ENCODE results near the gene PLCH2.

PLCH2 gene

GRCh38 chr1:2452201-2452931 lies 23.7 kb upstream of the PLCH2 start:
- TF ChIP-seq YY1 (IDR thresholded peaks at IDR 0.05; ENCODE audit: low read depth) (no peak), TAF1 (IDR thresholded peaks at IDR 0.05; ENCODE audit: low read depth) (no peak), ZBTB7A (IDR thresholded peaks at IDR 0.05; ENCODE audit: low read depth) (no peak), NFIC (IDR thresholded peaks at IDR 0.05) (no peak), EP300 (IDR thresholded peaks at IDR 0.05; ENCODE audit: borderline replicate concordance) (no peak), TCF12 (IDR thresholded peaks at IDR 0.05; ENCODE audit: low read depth) (no peak), TEAD4 (IDR thresholded peaks at IDR 0.05) (no peak), USF1 (IDR thresholded peaks at IDR 0.05) (no peak), FOXM1 (IDR thresholded peaks at IDR 0.05; ENCODE audit: borderline replicate concordance, low read depth) (no peak), CEBPB (IDR thresholded peaks at IDR 0.05) (no peak), RAD21 (IDR thresholded peaks at IDR 0.05; ENCODE audit: low read depth) (no peak)
- TF ChIP-seq, protein P1, sequence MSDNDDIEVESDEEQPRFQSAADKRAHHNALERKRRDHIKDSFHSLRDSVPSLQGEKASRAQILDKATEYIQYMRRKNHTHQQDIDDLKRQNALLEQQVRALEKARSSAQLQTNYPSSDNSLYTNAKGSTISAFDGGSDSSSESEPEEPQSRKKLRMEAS (IDR thresholded peaks at IDR 0.05): no peak
- TF ChIP-seq, protein P2, sequence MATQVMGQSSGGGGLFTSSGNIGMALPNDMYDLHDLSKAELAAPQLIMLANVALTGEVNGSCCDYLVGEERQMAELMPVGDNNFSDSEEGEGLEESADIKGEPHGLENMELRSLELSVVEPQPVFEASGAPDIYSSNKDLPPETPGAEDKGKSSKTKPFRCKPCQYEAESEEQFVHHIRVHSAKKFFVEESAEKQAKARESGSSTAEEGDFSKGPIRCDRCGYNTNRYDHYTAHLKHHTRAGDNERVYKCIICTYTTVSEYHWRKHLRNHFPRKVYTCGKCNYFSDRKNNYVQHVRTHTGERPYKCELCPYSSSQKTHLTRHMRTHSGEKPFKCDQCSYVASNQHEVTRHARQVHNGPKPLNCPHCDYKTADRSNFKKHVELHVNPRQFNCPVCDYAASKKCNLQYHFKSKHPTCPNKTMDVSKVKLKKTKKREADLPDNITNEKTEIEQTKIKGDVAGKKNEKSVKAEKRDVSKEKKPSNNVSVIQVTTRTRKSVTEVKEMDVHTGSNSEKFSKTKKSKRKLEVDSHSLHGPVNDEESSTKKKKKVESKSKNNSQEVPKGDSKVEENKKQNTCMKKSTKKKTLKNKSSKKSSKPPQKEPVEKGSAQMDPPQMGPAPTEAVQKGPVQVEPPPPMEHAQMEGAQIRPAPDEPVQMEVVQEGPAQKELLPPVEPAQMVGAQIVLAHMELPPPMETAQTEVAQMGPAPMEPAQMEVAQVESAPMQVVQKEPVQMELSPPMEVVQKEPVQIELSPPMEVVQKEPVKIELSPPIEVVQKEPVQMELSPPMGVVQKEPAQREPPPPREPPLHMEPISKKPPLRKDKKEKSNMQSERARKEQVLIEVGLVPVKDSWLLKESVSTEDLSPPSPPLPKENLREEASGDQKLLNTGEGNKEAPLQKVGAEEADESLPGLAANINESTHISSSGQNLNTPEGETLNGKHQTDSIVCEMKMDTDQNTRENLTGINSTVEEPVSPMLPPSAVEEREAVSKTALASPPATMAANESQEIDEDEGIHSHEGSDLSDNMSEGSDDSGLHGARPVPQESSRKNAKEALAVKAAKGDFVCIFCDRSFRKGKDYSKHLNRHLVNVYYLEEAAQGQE (IDR thresholded peaks at IDR 0.05; ENCODE audit: low read depth): no peak

DNA sequence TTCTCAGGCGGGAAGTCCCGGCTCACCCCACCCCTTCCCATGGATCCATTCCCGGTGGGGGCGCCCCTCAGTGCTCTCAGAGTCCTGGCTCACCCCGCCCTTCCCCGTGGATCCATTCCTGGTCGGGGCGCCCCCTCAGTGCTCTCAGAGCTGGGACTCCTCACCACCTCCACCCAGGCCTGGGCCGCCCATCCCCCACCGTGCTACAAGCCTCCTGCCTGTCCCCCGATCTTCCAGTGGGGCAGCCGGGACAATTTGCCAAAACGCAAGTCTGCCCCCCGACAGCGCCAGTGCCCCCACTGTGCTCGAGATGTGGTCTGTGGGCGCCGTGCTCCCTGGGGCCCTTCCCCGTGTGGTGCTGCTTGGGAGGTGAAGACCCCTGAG lies 23.2 kb upstream of the PLCH2 start:
- no peak for TF ChIP-seq ZBTB7A (IDR thresholded peaks at IDR 0.05; ENCODE audit: low read depth)

DNA sequence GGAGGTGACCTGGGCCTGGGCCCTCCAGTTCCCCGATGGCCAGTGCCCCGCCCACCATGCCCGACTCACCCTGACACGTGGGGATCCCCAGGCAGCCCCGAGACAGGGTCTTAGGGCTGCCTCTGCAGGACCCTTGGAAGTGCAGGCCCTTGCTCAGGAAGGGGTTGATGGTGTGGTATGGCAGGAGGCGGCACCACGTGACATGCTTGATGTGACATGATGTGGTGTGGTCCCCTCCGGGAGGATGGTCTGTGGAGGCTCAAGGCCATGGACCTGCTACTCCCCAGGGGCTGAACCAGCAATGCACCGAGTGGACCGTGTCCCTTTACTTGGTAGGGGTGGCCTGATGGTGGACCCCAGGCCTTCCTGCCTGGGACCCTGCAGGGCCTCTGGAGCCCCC lies 21.9 kb upstream of the PLCH2 start:
- no peak for TF ChIP-seq CREB1 (IDR thresholded peaks at IDR 0.05; ENCODE audit: low read depth)
- TF ChIP-seq YY1 (IDR thresholded peaks at IDR 0.05; ENCODE audit: low read depth): no peak
- no peak for TF ChIP-seq EGR1 (IDR thresholded peaks at IDR 0.05)
- no peak for TF ChIP-seq TAF1 (IDR thresholded peaks at IDR 0.05; ENCODE audit: low read depth)
- no peak for TF ChIP-seq RAD21 (IDR thresholded peaks at IDR 0.05; ENCODE audit: low read depth)
- no peak for TF ChIP-seq TEAD4 (IDR thresholded peaks at IDR 0.05)

DNA sequence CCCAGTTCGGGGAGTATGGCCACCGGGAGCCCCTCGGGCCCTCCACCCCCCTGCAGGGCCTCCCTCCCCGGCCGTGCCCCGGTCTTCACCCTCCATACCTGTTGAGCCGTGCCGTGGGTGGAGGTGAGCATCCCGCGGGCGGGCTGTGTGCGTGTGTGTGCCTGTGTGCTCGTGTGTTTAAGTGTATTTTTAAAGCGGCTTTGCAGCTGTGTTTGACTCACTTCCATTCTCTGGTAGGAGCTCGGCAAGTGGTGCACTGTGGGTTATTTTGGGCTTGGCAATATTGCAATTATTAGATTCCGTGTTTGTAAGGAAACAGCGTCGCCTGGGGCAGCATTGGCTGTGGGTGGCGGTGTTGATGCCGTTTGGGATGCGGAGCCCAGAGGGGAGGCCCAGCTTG lies 20.3 kb upstream of the PLCH2 start:
- TF ChIP-seq ZBTB7A (IDR thresholded peaks at IDR 0.05; ENCODE audit: low read depth) (no peak), CREB1 (IDR thresholded peaks at IDR 0.05; ENCODE audit: low read depth) (no peak), NFIC (IDR thresholded peaks at IDR 0.05) (no peak), EGR1 (IDR thresholded peaks at IDR 0.05) (no peak), TEAD4 (IDR thresholded peaks at IDR 0.05) (no peak), RAD21 (IDR thresholded peaks at IDR 0.05; ENCODE audit: low read depth) (no peak), EP300 (IDR thresholded peaks at IDR 0.05; ENCODE audit: borderline replicate concordance) (no peak), CEBPB (IDR thresholded peaks at IDR 0.05) (no peak)
- TF ChIP-seq, protein P2 (IDR thresholded peaks at IDR 0.05; ENCODE audit: low read depth): no peak

DNA sequence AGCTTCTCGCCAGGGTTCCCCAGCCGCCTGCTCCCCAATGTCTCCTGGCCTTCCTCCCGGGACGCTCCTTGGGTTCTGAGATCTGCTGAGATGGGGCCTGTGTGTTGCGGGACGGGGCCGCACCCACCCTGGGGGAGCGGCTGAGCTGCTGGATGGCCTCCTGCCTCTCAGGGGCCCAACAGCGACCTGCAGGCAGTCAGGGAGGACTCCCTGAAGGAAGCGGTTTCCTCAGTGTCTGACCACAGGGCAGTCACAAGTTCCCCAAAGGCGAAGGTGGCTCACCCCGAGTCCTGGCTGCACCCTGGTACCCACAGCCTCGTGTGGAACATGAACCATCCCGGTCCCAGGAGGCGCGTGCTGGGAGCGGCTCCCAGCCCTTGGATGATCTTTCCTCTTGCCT lies 18.6 kb upstream of the PLCH2 start:
- TF ChIP-seq CEBPB (IDR thresholded peaks at IDR 0.05) (no peak), RAD21 (IDR thresholded peaks at IDR 0.05; ENCODE audit: low read depth) (no peak), TCF12 (IDR thresholded peaks at IDR 0.05; ENCODE audit: low read depth) (no peak)

- TF ChIP-seq CREB1 (IDR thresholded peaks at IDR 0.05; ENCODE audit: low read depth) (no peak), TEAD4 (IDR thresholded peaks at IDR 0.05) (no peak), EP300 (IDR thresholded peaks at IDR 0.05; ENCODE audit: borderline replicate concordance) (no peak), TAF1 (IDR thresholded peaks at IDR 0.05; ENCODE audit: low read depth) (no peak), EGR1 (IDR thresholded peaks at IDR 0.05) (no peak), USF1 (IDR thresholded peaks at IDR 0.05) (no peak), CEBPB (IDR thresholded peaks at IDR 0.05) (no peak), NFIC (IDR thresholded peaks at IDR 0.05) (no peak), TCF12 (IDR thresholded peaks at IDR 0.05; ENCODE audit: low read depth) (no peak)
- TF ChIP-seq, protein P2 (IDR thresholded peaks at IDR 0.05; ENCODE audit: low read depth): no peak
Observed at GRCh38 chr1:2458687-2459086, 17.4 kb upstream of the PLCH2 start.
